22Rv1 (cell line): ENCODE data around the gene TYW1.

Experiments used
- CTCF ChIP-seq: fragments of 450-650 bp; IDR thresholded peaks from 2 replicates; pipeline ENCODE4 v1.5.1; 2017; ENCODE audit warnings: mild to moderate bottlenecking
- ZFX ChIP-seq: fragments of 450-650 bp; IDR thresholded peaks from 2 replicates; pipeline ENCODE4 v1.6.1; 2017; ENCODE audit warnings: antibody characterized with exemption, borderline replicate concordance

GRCh38 chr7:67251986-67252558 lies 255.4 kb downstream of the TYW1 start:
- TF ChIP-seq CTCF (no peak), ZFX (no peak)
